HCT116 (cell line): Measurements from ENCODE around the gene IL1RAPL2.

ENCODE experiments used
- CBX3 ChIP-seq: IDR thresholded peaks from 2 replicates; pipeline ENCODE4 v1.6.1; 2012; ENCODE audit warnings: low read depth
- EGR1 ChIP-seq: IDR thresholded peaks from 2 replicates; pipeline ENCODE4 v1.6.1; 2012; ENCODE audit warnings: low read depth
- JUND ChIP-seq: IDR thresholded peaks from 2 replicates; pipeline ENCODE4 v1.6.1; 2012
- POLR2A ChIP-seq: IDR thresholded peaks from 2 replicates; pipeline ENCODE4 v1.7.0; 2011; ENCODE audit warnings: borderline replicate concordance; ENCODE audit not compliant: insufficient read depth, insufficient read length; ENCODE audit errors: extremely low read depth
- ZNF274 ChIP-seq: fragments of 200-500 bp; sonication (Bioruptor generic); IDR thresholded peaks from 2 replicates; pipeline ENCODE4 v1.6.1; 2014; ENCODE audit warnings: mild to moderate bottlenecking, low read depth, low read length, inconsistent platforms
- TF ChIP-seq, protein P1 (sequence below), 3 experiments: fragments of 200-600 bp in 1 of 3; sonication (generic) in 1 of 3; IDR thresholded peaks in 2 of 3; conservative IDR thresholded peaks in 1 of 3; 2 replicates each; pipeline ENCODE4 v1.5.1; 2012 to 2017; ENCODE audit warnings: low read depth in 2 of 3, low read length in 2 of 3, antibody characterized with exemption in 1 of 3, borderline replicate concordance in 1 of 3, control low read depth in 1 of 3, mild to moderate bottlenecking in 1 of 3, mixed read lengths in 1 of 3, mixed run types in 1 of 3, moderate library complexity in 1 of 3; ENCODE audit not compliant: insufficient read depth in 1 of 3

DNA sequence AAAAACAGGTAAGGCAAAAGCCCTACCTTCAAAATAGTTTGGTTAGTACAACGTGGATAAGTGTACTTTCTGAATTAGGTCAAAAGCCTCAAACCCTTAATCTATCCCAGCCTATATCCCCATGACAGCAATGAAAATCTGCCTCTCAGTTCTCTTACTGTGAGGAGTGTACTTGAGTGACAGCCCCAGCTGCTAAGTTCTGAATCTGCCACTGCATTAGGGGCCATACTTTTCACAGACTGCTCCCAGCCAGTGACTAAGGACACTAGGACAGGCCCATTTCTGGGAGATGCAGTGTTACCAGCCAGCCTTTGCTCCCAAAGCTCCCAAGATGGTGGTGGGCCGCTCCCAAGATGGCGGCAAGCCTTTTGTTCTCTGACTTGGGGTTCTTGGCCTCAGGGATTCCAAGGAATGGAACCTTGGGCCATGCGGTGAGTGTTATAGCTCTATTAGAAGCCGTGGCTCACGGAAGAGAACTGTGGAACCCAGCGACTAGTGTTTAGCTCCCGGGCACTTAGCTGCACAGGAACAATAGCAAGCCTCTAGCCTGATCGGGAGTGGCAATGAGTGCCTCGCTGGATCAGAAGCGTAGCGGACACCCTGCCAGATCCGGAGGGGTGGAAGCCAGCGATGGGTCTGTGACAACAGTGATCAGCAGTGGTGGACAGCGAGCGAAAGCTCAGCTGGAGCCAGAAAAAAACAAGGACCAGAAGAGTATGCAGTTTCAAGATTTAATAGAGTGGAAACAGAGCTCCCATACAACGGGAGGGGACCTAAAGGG, 1080.8 kb downstream of the IL1RAPL2 start:
- TF ChIP-seq, protein P1, sequence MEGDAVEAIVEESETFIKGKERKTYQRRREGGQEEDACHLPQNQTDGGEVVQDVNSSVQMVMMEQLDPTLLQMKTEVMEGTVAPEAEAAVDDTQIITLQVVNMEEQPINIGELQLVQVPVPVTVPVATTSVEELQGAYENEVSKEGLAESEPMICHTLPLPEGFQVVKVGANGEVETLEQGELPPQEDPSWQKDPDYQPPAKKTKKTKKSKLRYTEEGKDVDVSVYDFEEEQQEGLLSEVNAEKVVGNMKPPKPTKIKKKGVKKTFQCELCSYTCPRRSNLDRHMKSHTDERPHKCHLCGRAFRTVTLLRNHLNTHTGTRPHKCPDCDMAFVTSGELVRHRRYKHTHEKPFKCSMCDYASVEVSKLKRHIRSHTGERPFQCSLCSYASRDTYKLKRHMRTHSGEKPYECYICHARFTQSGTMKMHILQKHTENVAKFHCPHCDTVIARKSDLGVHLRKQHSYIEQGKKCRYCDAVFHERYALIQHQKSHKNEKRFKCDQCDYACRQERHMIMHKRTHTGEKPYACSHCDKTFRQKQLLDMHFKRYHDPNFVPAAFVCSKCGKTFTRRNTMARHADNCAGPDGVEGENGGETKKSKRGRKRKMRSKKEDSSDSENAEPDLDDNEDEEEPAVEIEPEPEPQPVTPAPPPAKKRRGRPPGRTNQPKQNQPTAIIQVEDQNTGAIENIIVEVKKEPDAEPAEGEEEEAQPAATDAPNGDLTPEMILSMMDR (IDR thresholded peaks at IDR 0.05 in 2 of 3, conservative IDR thresholded peaks at IDR 0.05 in 1 of 3; ENCODE audit: borderline replicate concordance in 1 of 3, insufficient read depth in 1 of 3, low read depth in 2 of 3, low read length in 2 of 3) = no peak
- TF ChIP-seq POLR2A = no peak
- TF ChIP-seq CBX3 = no peak
- no peak for TF ChIP-seq JUND
- no peak for TF ChIP-seq EGR1
- no peak for TF ChIP-seq ZNF274
